Suppressor macrophage treated with lipopolysaccharide for 1 hour (primary cell): ENCODE measurements around the gene MBOAT2.
"Not testable (repeated sequence)": the region's sequence is repeated elsewhere in the genome, so short reads cannot be mapped to it uniquely, and the experiment has no call there.

ENCODE experiments used
- DNase-seq, 3 donors: peaks; one replicate each; pipeline ENCODE4 v3.0.0-alpha.2; 2020 to 2022

The MBOAT2 gene

DNA sequence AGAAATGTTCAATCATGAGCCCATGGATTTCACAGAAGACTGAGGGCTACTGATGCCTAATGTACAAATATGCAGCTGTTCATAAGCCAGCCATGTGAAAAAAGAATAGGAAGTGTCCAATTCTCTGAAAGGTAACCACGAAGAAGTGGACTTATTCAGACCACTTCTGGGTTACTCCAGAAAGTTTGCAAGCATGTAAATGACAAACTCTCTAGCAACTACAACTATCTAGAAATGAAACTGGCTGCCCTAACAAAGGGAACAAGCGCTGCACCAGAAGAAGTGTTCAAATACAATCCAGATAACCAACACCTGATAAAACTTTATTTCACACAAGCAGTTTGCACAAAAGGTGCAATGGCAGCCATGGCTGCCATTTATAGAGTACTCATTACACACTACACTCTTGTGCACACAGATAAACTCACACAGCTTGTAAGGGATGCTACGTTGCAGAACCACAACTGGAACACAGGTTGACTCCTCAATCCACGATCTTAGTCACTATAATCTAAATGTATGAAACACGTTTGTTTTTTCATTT is 13.9 kb downstream of the MBOAT2 start:
- DNase-seq = no peak

- DNase-seq = no peak
Observed at GRCh38 chr2:8987410-8987809, 16.1 kb downstream of the MBOAT2 start.

GRCh38 chr2:8986327-8986976 is 17.0 kb downstream of the MBOAT2 start:
- DNase-seq = peak; percentile 25 to 32 (median 25)

DNA sequence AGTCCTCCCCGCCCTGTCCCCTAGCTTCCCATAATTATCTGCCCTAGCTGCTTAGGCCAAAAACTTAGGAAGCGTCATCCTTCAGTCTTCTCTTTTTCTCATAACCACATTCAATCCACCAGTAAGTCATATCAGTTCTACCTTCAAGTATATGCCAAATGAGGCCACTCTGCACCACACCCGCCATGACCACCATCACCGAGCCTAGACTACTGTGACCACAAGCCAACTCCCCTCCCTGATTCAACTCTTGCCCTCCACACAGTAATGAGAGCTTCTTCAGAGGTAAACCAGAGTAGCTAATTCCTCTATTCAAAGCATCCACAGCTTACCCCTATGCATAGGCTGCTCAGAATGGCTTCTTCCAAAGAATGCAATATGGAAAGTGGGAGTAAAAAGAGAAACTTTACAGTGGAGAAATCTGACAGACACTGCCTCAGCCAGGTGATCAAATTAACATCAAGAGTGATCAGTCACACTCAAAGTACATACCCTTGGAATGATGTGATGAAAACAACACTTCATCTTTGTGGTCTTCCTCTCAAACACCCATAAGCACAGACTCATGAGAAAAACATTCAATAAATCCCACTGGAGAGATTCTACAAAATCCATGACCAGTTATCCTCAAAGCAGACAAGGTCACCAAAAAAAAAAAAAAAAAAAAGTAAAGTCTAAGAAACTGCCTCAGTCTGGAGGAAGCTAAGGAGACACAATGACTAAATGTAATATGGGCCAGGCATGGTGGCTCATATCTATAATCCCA is 17.7 kb downstream of the MBOAT2 start:
- peak in 1 of 3 donors; percentile 3 for DNase-seq

DNA sequence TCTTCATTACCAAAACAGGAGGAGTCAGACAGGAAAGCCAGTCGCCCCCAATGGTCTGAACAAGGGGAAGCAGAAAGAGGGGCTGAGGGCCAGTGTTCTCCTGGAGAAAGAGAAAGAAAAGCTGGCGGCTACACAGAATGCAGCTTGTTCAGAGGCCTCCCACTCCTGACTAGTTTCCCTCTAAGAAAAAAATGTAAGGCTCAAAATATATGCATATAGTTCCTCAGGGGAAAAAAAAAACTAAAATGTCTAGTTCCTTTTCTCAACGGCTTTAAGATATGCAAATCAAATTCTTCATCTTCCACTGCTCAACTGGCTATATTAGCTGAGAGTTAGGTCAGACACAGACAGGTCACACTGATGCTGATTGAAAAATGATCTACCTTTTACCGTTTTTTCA is 18.6 kb downstream of the MBOAT2 start:
- DNase-seq = peak; percentile 64 to 82 (median 73)

- DNase-seq = peak; percentile 45 to 58 (median 51)
Observed at GRCh38 chr2:8984157-8984556, 19.3 kb downstream of the MBOAT2 start.

GRCh38 chr2:8983571-8983970 is 19.9 kb downstream of the MBOAT2 start:
- DNase-seq = peak in 1 of 3 donors; percentile 17

DNA sequence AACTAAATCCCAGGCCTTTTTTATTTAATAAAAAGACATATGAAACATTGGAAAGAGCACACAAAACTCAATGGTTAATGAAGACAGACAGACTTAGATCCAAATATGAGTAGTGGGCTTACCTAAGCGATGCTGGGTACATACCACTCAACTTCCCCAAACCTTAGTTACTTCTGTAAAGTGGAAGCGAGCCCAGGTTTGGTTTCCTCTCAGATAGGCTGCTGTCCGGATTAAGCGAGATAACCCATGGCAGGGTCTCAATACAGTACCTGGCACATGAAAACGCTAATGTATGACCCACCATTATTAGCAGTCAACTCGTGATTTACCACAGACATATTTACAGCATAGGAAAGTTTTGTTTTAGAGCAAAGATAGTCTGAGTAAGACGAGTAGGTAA is 21.6 kb downstream of the MBOAT2 start:
- DNase-seq = no peak

GRCh38 chr2:8980096-8980495 is 23.4 kb downstream of the MBOAT2 start:
- no peak for DNase-seq

DNA sequence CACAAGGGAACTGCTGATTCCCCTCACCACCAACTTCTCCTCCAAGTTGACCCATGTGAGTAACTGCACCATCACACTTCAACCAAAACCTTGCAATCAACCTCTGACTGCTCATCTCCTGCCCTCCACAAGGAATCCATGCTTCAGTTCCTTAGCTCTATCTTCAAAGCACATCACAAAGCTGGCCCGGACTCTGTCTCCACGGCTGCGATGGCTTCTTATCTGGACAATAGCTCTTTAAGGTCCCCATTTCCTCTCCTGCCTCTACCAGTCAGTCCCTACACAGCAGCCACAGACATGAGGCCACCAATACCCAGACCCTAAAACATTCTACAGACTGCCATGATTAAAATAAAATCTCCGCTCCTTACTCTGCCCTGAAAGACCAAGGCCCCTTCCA is 25.7 kb downstream of the MBOAT2 start:
- no peak for DNase-seq

DNA sequence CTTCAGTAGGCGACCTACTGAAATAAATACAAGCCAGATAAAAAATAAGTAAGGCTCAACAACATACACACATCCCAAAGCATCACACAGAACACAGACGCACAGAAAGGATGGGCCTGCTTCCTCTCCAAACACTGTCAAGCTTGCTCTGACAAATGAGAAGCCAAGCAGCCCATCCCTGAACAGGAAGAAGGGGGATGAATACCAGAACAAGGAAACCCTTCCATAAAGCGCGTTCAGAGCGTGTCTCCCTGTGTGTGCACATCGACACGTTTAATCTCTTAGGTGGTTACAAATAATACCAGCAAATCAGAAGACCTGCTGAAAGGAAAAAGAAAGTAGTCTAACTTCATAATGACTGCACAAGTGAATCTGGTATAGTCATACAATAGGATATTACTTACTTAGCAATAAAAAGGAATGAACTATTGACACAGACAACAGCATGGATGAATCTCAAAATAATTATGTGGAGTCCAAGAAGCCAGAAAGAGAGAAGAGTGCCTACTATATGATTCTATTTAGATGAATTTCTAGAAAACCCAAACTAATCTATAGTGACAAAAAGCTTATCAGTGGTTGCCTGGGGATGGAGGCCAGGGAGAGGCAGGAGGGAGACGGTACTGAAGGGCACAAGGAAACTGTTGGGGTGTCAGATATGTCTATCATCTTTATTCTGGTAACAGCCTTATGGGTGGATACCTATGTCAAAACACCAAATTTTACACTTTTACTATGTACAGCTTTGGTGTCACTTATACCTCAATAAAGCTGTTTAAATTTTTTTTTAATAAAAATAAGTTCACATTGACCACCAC is 26.8 kb downstream of the MBOAT2 start:
- peak in 1 of 3 donors; percentile 21 for DNase-seq

GRCh38 chr2:8974016-8974415 is 29.5 kb downstream of the MBOAT2 start:
- no peak for DNase-seq

- DNase-seq = not testable (repeated sequence)
Observed at GRCh38 chr2:8973017-8973416, 30.5 kb downstream of the MBOAT2 start.

DNA sequence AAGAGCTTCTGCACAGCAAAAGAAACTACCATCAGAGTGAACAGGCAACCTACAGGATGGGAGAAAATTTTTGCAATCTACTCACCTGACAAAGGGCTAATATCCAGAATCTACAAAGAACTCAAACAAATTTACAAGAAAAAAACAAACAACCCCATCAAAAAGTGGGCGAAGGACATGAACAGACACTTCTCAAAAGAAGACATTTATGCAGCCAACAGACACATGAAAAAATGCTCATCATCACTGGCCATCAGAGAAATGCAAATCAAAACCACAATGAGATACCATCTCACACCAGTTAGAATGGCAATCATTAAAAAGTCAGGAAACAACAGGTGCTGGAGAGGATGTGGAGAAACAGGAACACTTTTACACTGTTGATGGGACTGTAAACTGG is 30.9 kb downstream of the MBOAT2 start:
- not testable (repeated sequence) for DNase-seq

DNA sequence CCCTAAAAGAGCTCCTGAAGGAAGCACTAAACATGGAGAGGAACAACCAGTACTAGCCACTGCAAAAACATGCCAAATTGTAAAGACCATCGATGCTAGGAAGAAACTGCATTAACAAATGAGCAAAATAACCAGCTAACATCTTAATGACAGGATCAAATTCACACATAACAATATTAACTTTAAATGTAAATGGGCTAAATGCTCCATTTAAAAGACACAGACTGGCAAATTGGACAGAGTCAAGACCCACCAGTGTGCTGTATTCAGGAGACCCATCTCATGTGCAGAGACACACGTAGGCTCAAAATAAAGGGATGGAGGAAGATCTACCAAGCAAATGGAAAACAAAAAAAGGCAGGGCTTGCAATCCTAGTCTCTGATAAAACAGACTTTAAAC is 34.1 kb downstream of the MBOAT2 start:
- DNase-seq = not testable (repeated sequence)

DNA sequence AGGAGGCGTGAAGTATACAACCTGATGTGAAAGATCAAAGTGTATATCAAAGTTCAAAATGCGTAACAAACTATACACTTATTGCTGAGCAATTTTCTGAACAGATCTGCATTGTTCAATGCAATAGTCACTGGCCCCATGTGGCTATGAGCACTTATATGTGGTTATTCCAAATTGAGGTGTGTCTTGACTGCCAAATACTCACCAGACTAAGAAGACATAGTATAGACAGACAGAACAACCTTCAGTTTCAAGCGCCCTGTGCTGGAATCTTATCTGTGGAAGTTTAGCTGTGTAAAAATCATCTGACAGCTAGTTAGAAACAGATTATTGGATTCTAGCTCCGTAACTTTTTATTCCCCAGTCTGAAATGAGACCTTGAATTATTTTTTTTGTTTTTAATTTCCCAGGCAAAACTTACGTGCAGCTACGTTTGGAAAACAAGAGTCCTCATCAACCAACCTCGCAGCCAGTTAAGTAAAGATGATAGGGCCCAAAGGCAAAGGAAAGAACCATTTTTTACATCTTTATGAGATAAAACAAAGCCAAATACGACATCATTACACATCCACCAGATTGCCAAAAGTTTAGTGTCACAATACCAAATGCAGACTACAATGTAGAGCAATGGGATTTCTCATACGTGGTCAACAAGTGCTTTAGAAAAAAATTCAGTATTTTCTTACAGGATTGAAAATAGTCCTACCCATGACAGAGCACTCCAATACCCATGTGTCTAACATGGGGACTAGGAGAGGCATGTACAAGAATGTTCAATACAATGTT is 37.2 kb downstream of the MBOAT2 start:
- DNase-seq = no peak

- no peak for DNase-seq
Observed at GRCh38 chr2:8965216-8965969, 38.1 kb downstream of the MBOAT2 start.

DNA sequence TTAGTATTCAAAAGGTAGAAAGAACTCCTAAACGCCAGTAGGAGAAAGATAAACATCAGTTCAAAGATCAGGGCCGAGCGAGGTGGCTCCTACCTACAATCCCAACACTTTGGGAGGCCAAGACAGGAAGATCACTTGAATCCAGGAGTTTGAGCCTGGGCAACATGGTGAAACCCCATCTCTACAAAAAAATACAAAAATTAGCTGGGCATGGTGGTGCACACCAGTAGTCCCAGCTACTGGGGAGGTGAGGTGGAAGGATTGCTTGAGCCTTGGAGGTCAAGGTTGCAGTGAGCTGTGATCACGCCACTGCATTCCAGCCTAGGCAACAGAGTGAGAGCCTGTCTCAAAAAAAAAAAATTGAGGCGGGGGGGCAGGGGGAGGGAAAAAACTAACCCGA is 40.6 kb downstream of the MBOAT2 start:
- DNase-seq = no peak

GRCh38 chr2:8957628-8958027 is 45.9 kb downstream of the MBOAT2 start:
- peak; percentile 29 to 52 (median 47) for DNase-seq

GRCh38 chr2:8956774-8957173 is 46.7 kb downstream of the MBOAT2 start:
- DNase-seq = no peak

DNA sequence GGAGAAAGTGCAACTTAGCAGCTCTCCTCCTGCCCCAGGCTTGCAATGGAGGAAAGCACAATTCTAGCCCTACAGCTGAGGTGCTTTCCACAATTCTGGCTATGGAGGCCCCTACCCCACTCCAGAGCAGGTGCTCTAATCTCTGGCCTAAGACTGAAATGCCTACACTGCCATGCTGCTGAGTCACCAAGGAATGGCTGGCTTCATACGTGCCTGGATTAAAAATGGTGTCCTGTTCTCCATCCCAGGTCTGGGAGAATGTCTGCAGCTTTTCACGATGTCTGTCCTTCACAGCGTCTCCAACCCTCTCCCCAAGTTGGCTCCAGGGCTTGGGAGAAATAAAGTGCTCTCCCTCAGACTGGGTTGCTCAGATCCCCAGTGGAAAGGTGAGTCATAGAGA is 48.5 kb downstream of the MBOAT2 start:
- DNase-seq = no peak

- DNase-seq = no peak
Observed at GRCh38 chr2:8953525-8953924, 50.0 kb downstream of the MBOAT2 start.
